Measurements from ENCODE around the gene CD53. TPM values are rescaled to one million over a fixed set of nuclear protein-coding genes. Genes with fewer than 3 reads are reported as not detected.
"Not testable (repeated sequence)": the region's sequence is repeated elsewhere in the genome, so short reads cannot be mapped to it uniquely, and the experiment has no call there.

Gene CD53
- total RNA-seq, 1 donor from 2014 or later = 5.1 TPM

DNA sequence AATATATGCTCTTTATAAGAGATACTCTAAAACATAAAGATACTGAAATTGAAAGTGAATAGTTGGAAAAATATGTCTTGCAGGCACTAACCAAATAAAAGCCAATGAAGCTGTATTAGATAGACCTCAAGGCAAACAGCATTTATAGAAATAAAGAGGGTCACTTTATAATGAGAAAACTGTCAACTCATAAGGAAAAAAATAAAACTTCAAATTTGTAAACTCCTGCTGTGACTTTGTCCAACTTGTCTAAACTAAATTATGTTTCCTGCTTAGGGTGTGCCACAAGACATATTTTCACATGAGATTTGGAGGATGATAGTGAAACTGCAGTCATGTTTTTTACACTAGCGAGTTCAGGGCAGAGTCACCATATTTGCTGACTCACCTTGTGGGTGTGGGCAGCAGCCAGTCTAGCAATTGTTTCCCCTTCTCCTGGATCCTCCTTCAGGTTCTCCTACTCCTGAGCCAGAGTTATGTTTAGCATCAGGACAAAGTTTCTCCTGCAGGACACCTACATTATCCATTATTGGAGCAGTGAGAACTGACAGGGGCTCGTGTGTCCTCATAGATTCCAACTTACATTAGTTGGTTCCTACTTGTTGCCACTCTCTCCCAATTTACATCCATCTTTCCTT, 43.8 kb downstream of the CD53 start:
- ATAC-seq = peak; percentile 83

- ATAC-seq = no peak
Measured at GRCh38 chr1:110918016-110918415, 45.1 kb downstream of the CD53 start.

- ATAC-seq = no peak
Measured at GRCh38 chr1:110921953-110922352, 49.0 kb downstream of the CD53 start.

GRCh38 chr1:110927484-110928075, 54.6 kb downstream of the CD53 start:
- no peak for ATAC-seq

DNA sequence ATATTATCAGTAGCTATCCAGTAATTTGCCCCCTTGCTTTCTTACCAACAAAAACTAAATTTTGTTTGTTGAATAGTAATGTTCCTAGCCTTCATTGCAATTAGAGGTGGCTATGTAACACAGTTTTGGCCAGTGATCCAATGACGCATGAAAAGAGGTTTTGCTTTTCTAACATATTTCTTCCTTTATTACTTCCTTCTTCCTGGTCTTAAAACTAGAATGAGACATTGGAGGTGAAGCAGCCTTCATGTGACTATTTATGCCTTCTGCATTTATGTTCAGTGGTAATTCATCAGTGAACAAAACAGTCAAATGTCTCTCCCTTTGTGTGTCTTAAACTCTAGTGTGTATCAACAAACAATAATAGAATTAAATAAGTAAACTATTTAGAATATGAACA, 55.2 kb downstream of the CD53 start:
- peak; percentile 38 for ATAC-seq

- no peak for ATAC-seq
Measured at GRCh38 chr1:110928904-110929303, 56.0 kb downstream of the CD53 start.

DNA sequence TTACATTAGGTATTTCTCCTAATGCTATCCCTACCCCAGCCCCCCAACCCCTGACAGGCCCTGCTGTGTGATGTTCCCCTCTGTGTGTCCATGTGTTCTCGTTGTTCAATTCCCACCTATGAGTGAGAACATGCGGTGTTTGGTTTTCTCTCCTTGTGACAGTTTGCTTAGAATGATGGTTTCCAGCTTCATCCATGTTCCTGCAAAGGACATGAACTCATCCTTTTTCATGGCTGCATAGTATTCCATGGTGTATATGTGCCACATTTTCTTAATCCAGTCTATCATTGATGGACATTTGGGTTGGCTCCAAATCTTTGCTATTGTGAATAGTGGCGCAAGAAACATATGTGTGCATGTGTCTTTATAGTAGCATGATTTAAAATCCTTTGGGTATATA, 58.1 kb downstream of the CD53 start:
- ATAC-seq = not testable (repeated sequence)

- no peak for ATAC-seq
Measured at GRCh38 chr1:110936567-110936966, 63.6 kb downstream of the CD53 start.

GRCh38 chr1:110944806-110945205, 71.9 kb downstream of the CD53 start:
- ATAC-seq = no peak

- ATAC-seq = no peak
Measured at GRCh38 chr1:110945626-110946025, 72.7 kb downstream of the CD53 start.

GRCh38 chr1:110948038-110948810, 75.3 kb downstream of the CD53 start:
- no peak for ATAC-seq

Other genes with a start within 250 kb of the CD53 start
- gene KCNA3, start 198.2 kb upstream of the CD53 start, total RNA-seq = 0.28 TPM
- 7.1 TPM for gene LRIF1, start 90.8 kb downstream of the CD53 start, total RNA-seq

Data from esophagus mucosa (tissue), 1 donor.